Vagina (tissue), 2 donors: Measurements from ENCODE around the gene ADGRG6. TPM values are rescaled to one million over a fixed set of nuclear protein-coding genes. Genes with fewer than 3 reads are reported as not detected.

Experiments used
- DNase-seq, 2 donors: peaks; one replicate each; pipeline ENCODE4 v3.0.0-alpha.2; 2017; ENCODE audit errors: extremely low spot score in 2 of 2
- H3K27ac ChIP-seq: fragments of 200-600 bp; sonication (generic); one replicate; pipeline ENCODE4 v1.5.1; 2019
- H3K27me3 ChIP-seq: fragments of 200-600 bp; sonication (generic); one replicate; pipeline ENCODE4 v1.5.1; 2019
- H3K36me3 ChIP-seq, 2 donors: fragments of 200-600 bp; sonication (generic); one replicate each; pipeline ENCODE4 v1.5.1; 2017 to 2019
- H3K4me1 ChIP-seq: fragments of 200-600 bp; sonication (generic); one replicate; pipeline ENCODE4 v1.5.1; 2019
- H3K4me3 ChIP-seq, 2 donors: fragments of 200-600 bp; sonication (generic); 1 replicate in 1 of 2; 2 replicates in 1 of 2; pipeline ENCODE4 v1.5.1; 2016 to 2019
- H3K9me3 ChIP-seq: fragments of 200-600 bp; sonication (generic); one replicate; pipeline ENCODE4 v1.5.1; 2019
- POLR2A ChIP-seq, 2 donors: fragments of 450-650 bp; IDR thresholded peaks; one replicate each; pipeline ENCODE4 v1.6.1; 2017; ENCODE audit warnings: antibody characterized with exemption in 2 of 2, mild to moderate bottlenecking in 2 of 2, moderate library complexity in 2 of 2
- POLR2AphosphoS5 ChIP-seq, 2 donors: sonication (generic); formaldehyde crosslinking; IDR thresholded peaks; one replicate each; pipeline ENCODE4 v1.9.0; 2017; ENCODE audit warnings: antibody characterized with exemption in 2 of 2, mild to moderate bottlenecking in 2 of 2, low read depth in 1 of 2; ENCODE audit not compliant: insufficient read depth in 1 of 2
- intact Hi-C: fragments of 100-400 bp; cut with DNase I; formaldehyde crosslinking; loops from one replicate; pipeline ENCODE4 v1.15.1; 2023
- total RNA-seq: library from RNA; depleted of rRNA; stranded (reverse); fragments of >200 nt; gene quantifications from one replicate; pipeline ENCODE4 v1.2.3, GENCODE V29; 2016
- TF ChIP-seq, protein P1 (sequence below), 3 experiments: fragments of 450-650 bp in 2 of 3; fragments of 200-600 bp in 1 of 3; sonication (generic) in 1 of 3; IDR thresholded peaks; one replicate each; pipeline ENCODE4 v1.5.1; 2017 to 2019; ENCODE audit warnings: antibody characterized with exemption in 3 of 3, mild to moderate bottlenecking in 2 of 3, moderate library complexity in 2 of 3

The ADGRG6 gene
- total RNA-seq, 1 donor from 2014 or later = 22.6 TPM

DNA sequence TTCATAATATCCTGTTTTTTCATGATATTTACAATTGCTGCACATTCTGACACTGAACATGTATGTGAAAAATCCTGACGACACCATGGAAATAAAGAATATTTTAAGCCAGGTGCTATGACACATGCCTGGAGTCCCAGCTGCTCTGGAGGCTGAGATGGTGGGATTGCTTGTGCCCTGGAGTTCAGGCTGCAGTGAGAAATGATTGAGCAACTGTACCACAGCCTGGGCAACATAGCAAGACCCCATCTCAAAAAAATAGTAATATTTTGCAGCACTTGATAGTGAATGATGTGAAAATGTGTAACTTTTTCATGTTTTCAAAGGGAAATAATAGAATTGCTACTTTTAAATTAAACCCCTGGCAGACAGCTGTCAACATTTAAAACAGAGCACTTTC is 137.1 kb downstream of the ADGRG6 start:
- DNase-seq = no peak
- Histone ChIP-seq H3K27me3 (no peaks in the 10 kb centered on the region), H3K36me3 (no peaks in the 10 kb centered on the region), H3K4me1 (no peaks in the 10 kb centered on the region), H3K4me3 (no peak overlapping the region), H3K9me3 (no peaks in the 10 kb centered on the region), H3K27ac (no peak overlapping the region)
- TF ChIP-seq, protein P1, sequence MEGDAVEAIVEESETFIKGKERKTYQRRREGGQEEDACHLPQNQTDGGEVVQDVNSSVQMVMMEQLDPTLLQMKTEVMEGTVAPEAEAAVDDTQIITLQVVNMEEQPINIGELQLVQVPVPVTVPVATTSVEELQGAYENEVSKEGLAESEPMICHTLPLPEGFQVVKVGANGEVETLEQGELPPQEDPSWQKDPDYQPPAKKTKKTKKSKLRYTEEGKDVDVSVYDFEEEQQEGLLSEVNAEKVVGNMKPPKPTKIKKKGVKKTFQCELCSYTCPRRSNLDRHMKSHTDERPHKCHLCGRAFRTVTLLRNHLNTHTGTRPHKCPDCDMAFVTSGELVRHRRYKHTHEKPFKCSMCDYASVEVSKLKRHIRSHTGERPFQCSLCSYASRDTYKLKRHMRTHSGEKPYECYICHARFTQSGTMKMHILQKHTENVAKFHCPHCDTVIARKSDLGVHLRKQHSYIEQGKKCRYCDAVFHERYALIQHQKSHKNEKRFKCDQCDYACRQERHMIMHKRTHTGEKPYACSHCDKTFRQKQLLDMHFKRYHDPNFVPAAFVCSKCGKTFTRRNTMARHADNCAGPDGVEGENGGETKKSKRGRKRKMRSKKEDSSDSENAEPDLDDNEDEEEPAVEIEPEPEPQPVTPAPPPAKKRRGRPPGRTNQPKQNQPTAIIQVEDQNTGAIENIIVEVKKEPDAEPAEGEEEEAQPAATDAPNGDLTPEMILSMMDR (IDR thresholded peaks at IDR 0.05) = no peak
- intact Hi-C loops = no loop called here

DNA sequence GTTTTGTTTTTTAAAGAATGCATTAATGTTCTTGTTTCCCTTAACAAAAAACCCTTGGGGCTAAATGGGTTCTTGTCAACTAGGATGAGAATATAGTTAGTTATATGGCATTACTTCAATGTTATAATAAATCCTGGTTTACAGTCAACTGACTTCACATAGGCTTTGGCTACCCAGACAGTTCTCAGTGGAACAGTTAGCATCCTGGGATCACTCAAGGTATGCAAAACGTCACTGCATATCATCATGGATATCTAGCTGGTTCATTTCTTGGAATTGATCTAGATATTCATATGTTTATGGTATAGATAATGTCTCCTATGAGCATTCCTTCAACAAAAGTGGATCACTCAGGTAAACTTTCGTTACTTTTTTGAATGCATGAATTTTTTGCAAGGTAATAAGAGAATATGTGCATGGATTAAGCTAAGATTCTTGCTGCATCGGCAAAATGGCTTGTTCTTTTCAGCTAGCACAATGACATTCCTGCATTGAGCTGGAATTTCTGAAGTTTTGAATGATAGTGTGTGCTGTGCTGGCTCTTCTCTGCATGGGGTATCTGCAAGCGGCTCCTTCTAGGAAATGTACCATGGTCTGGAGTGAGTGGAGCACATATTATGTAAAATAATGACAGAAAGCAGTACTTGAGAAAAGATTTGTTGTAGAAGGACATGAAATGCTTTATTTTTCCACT is 138.9 kb downstream of the ADGRG6 start:
- Histone ChIP-seq H3K4me3 (no peak overlapping the region), H3K27me3 (no peaks in the 10 kb centered on the region), H3K36me3 (no peaks in the 10 kb centered on the region), H3K9me3 (no peaks in the 10 kb centered on the region), H3K4me1 (no peaks in the 10 kb centered on the region), H3K27ac (no peak overlapping the region)
- DNase-seq = no peak
- intact Hi-C loops = no loop called here
- TF ChIP-seq POLR2A (IDR thresholded peaks at IDR 0.05) (no peak), POLR2AphosphoS5 (IDR thresholded peaks at IDR 0.05; ENCODE audit: insufficient read depth in 1 of 2, low read depth in 1 of 2) (no peak)
- TF ChIP-seq, protein P1 (IDR thresholded peaks at IDR 0.05) = no peak

DNA sequence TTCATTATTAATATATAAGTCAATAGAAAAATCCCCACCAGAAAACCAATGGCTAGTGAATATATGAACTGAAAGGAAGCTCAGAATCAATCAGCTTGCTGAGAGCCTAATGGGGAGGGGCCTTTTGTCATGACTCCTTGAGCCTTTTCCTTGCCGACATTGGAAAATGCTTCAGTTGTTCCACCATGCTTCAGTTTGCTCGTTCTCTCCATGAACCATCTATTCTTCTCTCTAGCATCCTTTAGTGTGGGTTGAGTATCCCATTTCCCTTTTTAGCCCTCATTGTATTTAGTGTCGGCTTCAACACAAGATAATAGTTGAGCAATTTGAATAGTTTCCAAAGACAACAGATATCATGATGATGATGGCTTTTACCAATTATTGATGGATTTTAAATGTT is 139.9 kb downstream of the ADGRG6 start:
- no peak for TF ChIP-seq POLR2AphosphoS5 (IDR thresholded peaks at IDR 0.05; ENCODE audit: insufficient read depth in 1 of 2, low read depth in 1 of 2)
- TF ChIP-seq, protein P1 (IDR thresholded peaks at IDR 0.05) = no peak
- TF ChIP-seq POLR2A (IDR thresholded peaks at IDR 0.05) = no peak
- Histone ChIP-seq H3K4me1 (no peaks in the 10 kb centered on the region), H3K27ac (no peak overlapping the region), H3K4me3 (no peak overlapping the region), H3K9me3 (no peaks in the 10 kb centered on the region), H3K27me3 (no peaks in the 10 kb centered on the region), H3K36me3 (no peaks in the 10 kb centered on the region)
- intact Hi-C loops = no loop called here
- no peak for DNase-seq

DNA sequence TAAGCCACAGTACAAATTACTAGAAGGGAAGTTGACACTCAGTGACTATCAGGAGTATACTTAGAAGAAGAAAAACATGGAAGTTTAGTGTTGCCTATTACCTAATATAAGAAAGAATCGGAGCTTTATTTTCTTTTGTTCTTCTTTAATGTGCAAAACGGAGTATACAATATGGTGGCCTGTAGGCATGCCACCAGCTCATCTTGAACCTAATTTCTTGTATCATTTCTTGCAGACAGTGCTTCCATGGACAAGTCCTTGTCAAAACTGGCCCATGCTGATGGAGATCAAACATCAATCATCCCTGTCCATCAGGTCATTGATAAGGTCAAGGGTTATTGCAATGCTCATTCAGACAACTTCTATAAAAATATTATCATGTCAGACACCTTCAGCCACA is 141.3 kb downstream of the ADGRG6 start:
- DNase-seq = no peak
- Histone ChIP-seq H3K36me3 (no peaks in the 10 kb centered on the region), H3K27me3 (no peaks in the 10 kb centered on the region), H3K4me3 (no peak overlapping the region), H3K4me1 (no peaks in the 10 kb centered on the region), H3K9me3 (no peaks in the 10 kb centered on the region), H3K27ac (no peak overlapping the region)
- intact Hi-C loops = no loop called here
- TF ChIP-seq POLR2A (IDR thresholded peaks at IDR 0.05) = no peak
- no peak for TF ChIP-seq POLR2AphosphoS5 (IDR thresholded peaks at IDR 0.05; ENCODE audit: insufficient read depth in 1 of 2, low read depth in 1 of 2)
- TF ChIP-seq, protein P1 (IDR thresholded peaks at IDR 0.05) = no peak

DNA sequence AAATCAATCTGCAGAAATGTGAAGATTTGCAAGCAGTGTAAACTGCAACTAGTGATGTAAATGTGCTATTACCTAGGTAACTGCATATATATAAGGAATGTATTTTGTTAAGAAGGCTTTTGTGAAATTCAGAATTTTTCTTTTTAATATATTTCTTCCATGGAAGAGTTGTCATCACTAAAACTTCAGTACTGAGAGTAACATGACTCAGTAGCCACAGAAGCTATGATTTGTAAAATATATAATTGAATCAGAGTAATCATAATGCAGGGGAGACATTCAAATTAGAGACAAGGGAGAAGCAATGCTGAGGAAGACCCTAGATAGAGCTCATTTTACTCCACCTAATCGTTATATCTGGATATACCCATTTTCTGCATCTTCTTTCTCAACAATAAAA is 141.7 kb downstream of the ADGRG6 start:
- H3K9me3 ChIP-seq = no peaks in the 10 kb centered on the region
- H3K27me3 ChIP-seq = no peaks in the 10 kb centered on the region
- H3K4me1 ChIP-seq = no peaks in the 10 kb centered on the region
- H3K4me3 ChIP-seq = no peak overlapping the region
- no peak for TF ChIP-seq POLR2AphosphoS5 (IDR thresholded peaks at IDR 0.05; ENCODE audit: insufficient read depth in 1 of 2, low read depth in 1 of 2)
- TF ChIP-seq POLR2A (IDR thresholded peaks at IDR 0.05) = no peak
- TF ChIP-seq, protein P1 (IDR thresholded peaks at IDR 0.05) = no peak
- intact Hi-C loops = no loop called here
- no peak for DNase-seq
- H3K36me3 ChIP-seq = no peaks in the 10 kb centered on the region
- no peak overlapping the region for H3K27ac ChIP-seq
